GM18505 (cell line): ENCODE results near the gene GNB1L.

Experiments used
- ATAC-seq: cut with Tn5 transposase; IDR thresholded peaks from one replicate; pipeline ENCODE4 v1.9.1; 2021; ENCODE audit not compliant: unreplicated experiment
- POLR2A ChIP-seq: IDR thresholded peaks from 4 replicates; pipeline ENCODE4 v1.6.1; 2011; ENCODE audit warnings: borderline replicate concordance; ENCODE audit not compliant: insufficient read depth, insufficient read length; ENCODE audit errors: extremely low read depth

The GNB1L gene

GRCh38 chr22:19855504-19856409, 1.1 kb upstream of the GNB1L start:
- peak; percentile 27 for ATAC-seq
- peak; percentile 64 for TF ChIP-seq POLR2A

GRCh38 chr22:19853879-19854777, 546 bp downstream of the GNB1L start:
- peak; percentile 16 for ATAC-seq
- no peak for TF ChIP-seq POLR2A

GRCh38 chr22:19853058-19853878, 1.4 kb downstream of the GNB1L start:
- no peak for TF ChIP-seq POLR2A
- ATAC-seq, result no peak

GRCh38 chr22:19852177-19852781, 2.4 kb downstream of the GNB1L start:
- no peak for ATAC-seq
- TF ChIP-seq POLR2A, result no peak

- ATAC-seq, result no peak
- no peak for TF ChIP-seq POLR2A
Measured at GRCh38 chr22:19851291-19852176, 3.1 kb downstream of the GNB1L start.

GRCh38 chr22:19850763-19851109, 3.9 kb downstream of the GNB1L start:
- no peak for ATAC-seq
- no peak for TF ChIP-seq POLR2A

GRCh38 chr22:19849835-19850762, 4.6 kb downstream of the GNB1L start:
- TF ChIP-seq POLR2A, result no peak
- no peak for ATAC-seq

GRCh38 chr22:19848298-19849224, 6.1 kb downstream of the GNB1L start:
- ATAC-seq, result no peak
- no peak for TF ChIP-seq POLR2A

GRCh38 chr22:19847345-19847632, 7.4 kb downstream of the GNB1L start:
- no peak for ATAC-seq

More at GRCh38 chr22:19847345-19847632, 7.4 kb downstream of the GNB1L start:
- no peak for TF ChIP-seq POLR2A
